Measurements from ENCODE around the gene ATP6V0E2.

Gene ATP6V0E2

GRCh38 chr7:149864023-149864422 is 9.7 kb upstream of the ATP6V0E2 start:
- no peak for DNase-seq

- no peak for DNase-seq
These were observed 9.0 kb upstream of the ATP6V0E2 start for GRCh38 chr7:149864751-149865150.

- DNase-seq, result peak; percentile 44 to 46
These were observed 8.3 kb upstream of the ATP6V0E2 start for GRCh38 chr7:149865437-149865836.

GRCh38 chr7:149866139-149866778 is 7.5 kb upstream of the ATP6V0E2 start:
- DNase-seq, result no peak

- no peak for DNase-seq
These were observed 6.9 kb upstream of the ATP6V0E2 start for GRCh38 chr7:149866779-149867447.

GRCh38 chr7:149867762-149868622 is 5.8 kb upstream of the ATP6V0E2 start:
- no peak for DNase-seq

GRCh38 chr7:149868623-149869290 is 5.0 kb upstream of the ATP6V0E2 start:
- DNase-seq, result no peak

GRCh38 chr7:149869291-149869650 is 4.5 kb upstream of the ATP6V0E2 start:
- DNase-seq, result no peak

- no peak for DNase-seq
These were observed 3.9 kb upstream of the ATP6V0E2 start for GRCh38 chr7:149869867-149870266.

GRCh38 chr7:149870274-149870673 is 3.5 kb upstream of the ATP6V0E2 start:
- DNase-seq, result no peak

- DNase-seq, result peak in 1 of 2 experiments; percentile 25
These were observed 2.9 kb upstream of the ATP6V0E2 start for GRCh38 chr7:149870701-149871483.

GRCh38 chr7:149871576-149871975 is 2.2 kb upstream of the ATP6V0E2 start:
- no peak for DNase-seq

- no peak for DNase-seq
These were observed 1.2 kb upstream of the ATP6V0E2 start for GRCh38 chr7:149872419-149873073.

- DNase-seq, result no peak
These were observed 338 bp downstream of the ATP6V0E2 start for GRCh38 chr7:149873970-149874643.

- DNase-seq, result no peak
These were observed 867 bp downstream of the ATP6V0E2 start for GRCh38 chr7:149874644-149875028.

GRCh38 chr7:149875396-149875795 is 1.6 kb downstream of the ATP6V0E2 start:
- DNase-seq, result no peak

- DNase-seq, result no peak
These were observed 4.2 kb downstream of the ATP6V0E2 start for GRCh38 chr7:149877890-149878522.

GRCh38 chr7:149878523-149878921 is 4.8 kb downstream of the ATP6V0E2 start:
- no peak for DNase-seq

- DNase-seq, result no peak
These were observed 5.5 kb downstream of the ATP6V0E2 start for GRCh38 chr7:149879271-149879743.

GRCh38 chr7:149879766-149880637 is 6.2 kb downstream of the ATP6V0E2 start:
- DNase-seq, result no peak
